Astrocyte of the spinal cord (primary cell): ENCODE data around the gene TRIM8.

Source experiments
- DNase-seq: peaks from one replicate; pipeline ENCODE4 v3.0.0; 2011; ENCODE audit warnings: low read depth, low spot score
- H3K4me3 ChIP-seq: 2 replicates; pipeline ENCODE4 v1.5.1; 2011; ENCODE audit warnings: low read depth, mild to moderate bottlenecking, low read length, moderate library complexity
- CTCF ChIP-seq: IDR thresholded peaks from 2 replicates; pipeline ENCODE4 v1.5.1; 2012; ENCODE audit warnings: low read depth, mild to moderate bottlenecking, low read length, inconsistent platforms
- in situ Hi-C: cut with HindIII; loops from 2 replicates; pipeline ENCODE4 v1.10.0; 2017; ENCODE audit warnings: low sequenced_read_pairs

Gene TRIM8

DNA sequence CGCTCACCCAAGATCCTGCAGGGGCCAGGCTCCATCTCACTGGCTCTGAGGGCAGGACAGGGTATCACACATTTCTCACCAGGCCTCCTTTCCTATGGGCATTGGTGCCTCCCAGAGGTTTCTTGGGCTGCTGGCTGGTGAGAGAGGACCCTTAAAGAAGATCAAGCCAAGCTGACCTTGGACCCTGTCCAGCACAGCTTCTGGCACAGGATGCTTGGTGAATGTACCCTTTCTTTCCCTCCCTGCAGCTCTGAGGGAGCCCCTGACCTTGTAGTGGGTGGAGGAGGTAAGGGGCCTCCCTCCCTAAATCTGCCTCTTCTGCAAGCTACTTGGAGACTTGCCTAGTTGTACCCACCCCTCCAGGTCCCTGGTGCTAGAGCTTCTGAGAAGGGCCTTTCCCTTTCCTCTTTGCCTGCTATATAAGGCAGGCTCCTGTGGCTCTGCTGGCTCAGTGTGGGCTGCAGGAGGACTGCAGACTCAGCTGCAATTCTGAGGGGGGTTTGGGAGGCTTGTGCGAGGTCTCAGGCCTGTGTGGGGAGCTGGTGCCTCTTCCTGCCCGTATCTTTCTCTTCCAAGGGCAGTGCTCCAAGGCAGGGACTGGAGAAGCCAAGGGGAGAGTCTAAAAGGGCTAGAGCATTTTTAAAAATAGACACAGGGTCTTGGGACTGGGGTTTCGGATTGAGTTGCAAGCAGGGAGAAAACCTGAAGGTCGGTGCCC lies 11.7 kb upstream of the TRIM8 start:
- no peak overlapping the region for H3K4me3 ChIP-seq
- peak; percentile 43 for DNase-seq
- in situ Hi-C loops, result no loop called here
- no peak for TF ChIP-seq CTCF

GRCh38 chr10:102633287-102633686 lies 11.0 kb upstream of the TRIM8 start:
- TF ChIP-seq CTCF, result no peak
- DNase-seq, result peak; percentile 49
- no peak overlapping the region for H3K4me3 ChIP-seq
- in situ Hi-C loops, result no loop called here

DNA sequence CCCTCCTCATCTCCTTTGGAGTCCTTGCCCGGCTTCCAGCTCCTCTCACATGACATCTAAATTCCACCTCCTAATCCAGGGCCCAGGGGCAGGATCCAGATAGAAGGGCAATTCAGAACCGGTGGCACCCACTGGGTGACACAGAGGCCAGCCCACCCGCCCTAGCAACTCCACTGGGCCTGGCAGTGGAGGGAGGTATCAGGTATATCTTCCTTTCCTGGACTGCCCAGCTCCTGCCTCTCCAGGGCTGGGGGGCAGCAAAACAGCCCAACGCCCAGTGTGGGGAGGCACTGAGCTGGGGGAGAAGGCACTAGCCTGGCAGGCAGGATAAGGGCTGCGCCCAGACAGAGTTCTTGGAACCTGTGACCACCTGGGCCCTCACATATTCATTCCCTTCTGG lies 10.4 kb upstream of the TRIM8 start:
- H3K4me3 ChIP-seq, result no peak overlapping the region
- in situ Hi-C loops, result no loop called here
- no peak for DNase-seq
- no peak for TF ChIP-seq CTCF

- H3K4me3 ChIP-seq, result no peak overlapping the region
- DNase-seq, result no peak
- no peak for TF ChIP-seq CTCF
- in situ Hi-C loops, result no loop called here
These were observed 9.6 kb upstream of the TRIM8 start for GRCh38 chr10:102634686-102635085.

GRCh38 chr10:102635377-102635776 lies 8.9 kb upstream of the TRIM8 start:
- DNase-seq, result no peak
- in situ Hi-C loops, result no loop called here
- no peak overlapping the region for H3K4me3 ChIP-seq
- TF ChIP-seq CTCF, result no peak

GRCh38 chr10:102639537-102639936 lies 4.7 kb upstream of the TRIM8 start:
- no peak for DNase-seq
- TF ChIP-seq CTCF, result no peak
- H3K4me3 ChIP-seq, result no peak overlapping the region
- in situ Hi-C loops, result no loop called here
